PFSK-1 (cell line): ENCODE results near the gene FCSK.

ENCODE experiments used
- FOXP2 ChIP-seq: optimal IDR thresholded peaks from 2 replicates; pipeline ENCODE3; 2011; ENCODE audit warnings: borderline replicate concordance, control low read depth, inconsistent platforms; ENCODE audit not compliant: insufficient read depth; ENCODE audit errors: extremely low read length, extremely low read depth
- POLR2AphosphoS5 ChIP-seq: IDR thresholded peaks from 2 replicates; pipeline ENCODE4 v1.6.1; 2012; ENCODE audit warnings: low read depth, mild to moderate bottlenecking, control low read depth, low read length, moderate library complexity
- SIN3A ChIP-seq: IDR thresholded peaks from 2 replicates; pipeline ENCODE4 v1.6.1; 2012; ENCODE audit warnings: mild to moderate bottlenecking, low read length, moderate library complexity, borderline replicate concordance; ENCODE audit not compliant: insufficient read depth
- TAF1 ChIP-seq: IDR thresholded peaks from 2 replicates; pipeline ENCODE4 v1.6.1; 2012; ENCODE audit warnings: low read length, control low read depth, borderline replicate concordance; ENCODE audit not compliant: insufficient read depth
- TF ChIP-seq, protein P1 (sequence below), 2 experiments: IDR thresholded peaks; 2 replicates each; pipeline versions ENCODE4 v1.6.1 to v1.8.0; 2011 to 2012; ENCODE audit warnings: low read depth in 2 of 2, low read length in 2 of 2, control low read depth in 1 of 2, inconsistent platforms in 1 of 2, mild to moderate bottlenecking in 1 of 2, moderate library complexity in 1 of 2; ENCODE audit not compliant: insufficient read depth in 1 of 2

Gene FCSK

DNA sequence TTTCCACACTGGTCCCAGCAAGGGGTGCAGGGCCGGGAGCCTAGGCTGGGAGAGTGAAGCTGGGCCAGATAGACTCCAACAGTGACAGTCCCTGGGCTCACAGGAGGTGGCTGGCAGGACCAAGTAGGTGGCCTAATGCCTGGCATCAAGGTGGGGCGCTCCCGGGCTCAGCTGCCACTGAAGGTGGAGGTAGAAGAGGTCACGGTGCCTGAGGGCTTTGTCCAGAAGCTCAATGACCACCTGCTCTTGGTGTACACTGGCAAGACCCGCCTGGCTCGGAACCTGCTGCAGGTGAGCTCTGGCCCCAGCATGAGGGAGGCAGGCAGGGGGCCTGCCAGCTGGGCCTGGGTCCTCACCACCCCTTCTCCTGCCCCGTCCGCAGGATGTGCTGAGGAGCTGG, 23.8 kb downstream of the FCSK start:
- no peak for TF ChIP-seq FOXP2
- TF ChIP-seq, protein P1, sequence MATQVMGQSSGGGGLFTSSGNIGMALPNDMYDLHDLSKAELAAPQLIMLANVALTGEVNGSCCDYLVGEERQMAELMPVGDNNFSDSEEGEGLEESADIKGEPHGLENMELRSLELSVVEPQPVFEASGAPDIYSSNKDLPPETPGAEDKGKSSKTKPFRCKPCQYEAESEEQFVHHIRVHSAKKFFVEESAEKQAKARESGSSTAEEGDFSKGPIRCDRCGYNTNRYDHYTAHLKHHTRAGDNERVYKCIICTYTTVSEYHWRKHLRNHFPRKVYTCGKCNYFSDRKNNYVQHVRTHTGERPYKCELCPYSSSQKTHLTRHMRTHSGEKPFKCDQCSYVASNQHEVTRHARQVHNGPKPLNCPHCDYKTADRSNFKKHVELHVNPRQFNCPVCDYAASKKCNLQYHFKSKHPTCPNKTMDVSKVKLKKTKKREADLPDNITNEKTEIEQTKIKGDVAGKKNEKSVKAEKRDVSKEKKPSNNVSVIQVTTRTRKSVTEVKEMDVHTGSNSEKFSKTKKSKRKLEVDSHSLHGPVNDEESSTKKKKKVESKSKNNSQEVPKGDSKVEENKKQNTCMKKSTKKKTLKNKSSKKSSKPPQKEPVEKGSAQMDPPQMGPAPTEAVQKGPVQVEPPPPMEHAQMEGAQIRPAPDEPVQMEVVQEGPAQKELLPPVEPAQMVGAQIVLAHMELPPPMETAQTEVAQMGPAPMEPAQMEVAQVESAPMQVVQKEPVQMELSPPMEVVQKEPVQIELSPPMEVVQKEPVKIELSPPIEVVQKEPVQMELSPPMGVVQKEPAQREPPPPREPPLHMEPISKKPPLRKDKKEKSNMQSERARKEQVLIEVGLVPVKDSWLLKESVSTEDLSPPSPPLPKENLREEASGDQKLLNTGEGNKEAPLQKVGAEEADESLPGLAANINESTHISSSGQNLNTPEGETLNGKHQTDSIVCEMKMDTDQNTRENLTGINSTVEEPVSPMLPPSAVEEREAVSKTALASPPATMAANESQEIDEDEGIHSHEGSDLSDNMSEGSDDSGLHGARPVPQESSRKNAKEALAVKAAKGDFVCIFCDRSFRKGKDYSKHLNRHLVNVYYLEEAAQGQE (IDR thresholded peaks at IDR 0.05; ENCODE audit: insufficient read depth in 1 of 2, low read depth in 2 of 2, low read length in 2 of 2), result no peak
- TF ChIP-seq SIN3A, result no peak
- TF ChIP-seq POLR2AphosphoS5, result no peak

DNA sequence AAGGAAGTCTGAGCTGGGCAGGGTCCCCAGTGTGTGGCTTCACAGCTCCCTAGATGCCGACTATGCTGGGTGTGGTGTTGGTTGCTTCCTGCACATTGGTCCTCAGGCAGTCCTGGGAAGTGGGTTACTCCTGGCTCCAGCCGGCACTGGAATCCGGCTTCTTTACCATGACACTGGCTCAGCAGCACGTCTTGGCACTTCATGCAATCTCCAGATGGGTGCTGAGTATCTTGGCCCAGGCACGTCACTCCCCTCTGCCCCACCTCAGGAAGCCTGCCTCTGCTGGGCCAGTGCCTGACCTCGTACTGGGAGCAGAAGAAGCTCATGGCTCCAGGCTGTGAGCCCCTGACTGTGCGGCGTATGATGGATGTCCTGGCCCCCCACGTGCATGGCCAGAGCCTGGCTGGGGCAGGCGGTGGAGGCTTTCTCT, 24.5 kb downstream of the FCSK start:
- no peak for TF ChIP-seq POLR2AphosphoS5
- TF ChIP-seq TAF1, result no peak
- TF ChIP-seq, protein P1 (IDR thresholded peaks at IDR 0.05; ENCODE audit: insufficient read depth in 1 of 2, low read depth in 2 of 2, low read length in 2 of 2), result no peak
- TF ChIP-seq SIN3A, result no peak
- TF ChIP-seq FOXP2, result no peak

DNA sequence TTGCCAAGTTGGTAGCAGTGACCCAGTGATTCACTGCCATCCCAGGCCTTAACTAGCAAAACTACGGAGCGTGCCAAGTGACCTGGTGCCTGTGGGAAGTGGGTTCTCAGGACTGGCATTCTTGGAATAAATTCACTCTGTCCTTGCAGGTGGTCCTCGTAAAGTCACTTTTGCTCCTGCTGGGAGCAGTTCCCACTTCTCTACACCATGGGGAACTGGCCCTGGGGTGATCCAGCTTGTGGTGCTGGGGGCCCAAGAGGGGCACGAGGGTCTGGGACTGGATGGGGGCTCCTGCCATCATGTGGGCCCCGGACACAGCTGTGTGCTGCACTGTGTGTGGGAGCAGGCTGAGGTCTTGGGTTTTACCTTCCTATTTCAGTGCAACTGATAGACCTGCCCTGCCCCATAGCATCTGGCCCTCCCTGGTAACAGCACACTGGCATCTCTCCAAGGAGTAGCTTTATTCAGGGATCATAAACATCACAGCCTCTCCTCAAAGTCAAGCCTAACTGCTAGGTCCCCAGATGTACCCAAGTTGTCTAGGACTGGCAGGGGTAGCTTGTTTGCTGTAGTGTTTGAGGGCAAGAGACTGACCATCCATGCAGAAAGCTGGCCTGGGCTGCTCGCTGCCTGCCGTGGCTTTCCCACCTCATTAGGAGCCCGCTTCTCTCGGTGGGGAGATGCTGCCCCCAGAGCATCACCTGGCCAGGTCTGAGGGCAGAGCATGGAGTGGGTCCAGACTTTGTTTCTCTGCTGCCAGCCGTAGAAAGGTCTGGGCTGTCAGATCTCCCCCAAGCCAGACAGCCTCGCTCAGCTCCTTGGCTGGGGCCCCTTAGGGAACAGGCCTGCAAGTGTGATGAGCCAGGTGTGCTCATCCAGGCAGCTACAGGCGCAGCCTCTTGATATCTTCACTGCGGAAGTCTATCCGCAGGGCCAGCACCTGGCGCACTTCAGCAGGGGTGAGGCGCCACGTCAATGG, 26.0 kb downstream of the FCSK start:
- TF ChIP-seq SIN3A, result no peak

DNA sequence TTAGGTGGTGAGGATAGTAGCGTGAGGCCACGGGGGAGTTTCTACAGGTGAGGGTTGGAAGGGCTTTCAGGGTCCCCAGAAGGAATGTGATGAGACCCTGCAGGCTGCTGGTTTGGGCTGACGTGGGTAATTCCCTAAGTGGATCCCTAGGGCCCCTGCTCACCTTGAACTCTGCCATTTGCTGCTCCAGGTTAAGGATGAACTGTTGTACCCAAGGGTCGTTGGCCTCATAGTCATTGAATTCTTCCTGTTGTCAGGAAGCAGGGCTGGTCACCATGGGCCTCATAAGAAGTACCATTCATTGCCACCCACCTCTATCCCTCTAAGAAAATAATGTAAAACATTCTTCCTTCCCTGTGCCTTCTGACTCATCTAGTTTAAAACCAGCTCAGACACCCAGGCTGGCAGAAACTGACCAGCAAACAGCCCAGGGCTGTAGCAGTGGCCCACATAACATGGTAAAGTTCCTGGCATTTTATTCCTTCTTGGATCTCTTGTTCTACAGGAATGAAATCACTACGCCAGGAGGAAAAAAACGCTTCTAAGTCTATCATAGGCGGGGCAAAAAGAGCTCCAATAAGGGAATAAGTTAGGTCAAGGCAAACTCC, 27.6 kb downstream of the FCSK start:
- TF ChIP-seq TAF1, result no peak
- no peak for TF ChIP-seq FOXP2
- TF ChIP-seq, protein P1 (IDR thresholded peaks at IDR 0.05; ENCODE audit: insufficient read depth in 1 of 2, low read depth in 2 of 2, low read length in 2 of 2), result no peak
- TF ChIP-seq POLR2AphosphoS5, result no peak
- TF ChIP-seq SIN3A, result no peak

DNA sequence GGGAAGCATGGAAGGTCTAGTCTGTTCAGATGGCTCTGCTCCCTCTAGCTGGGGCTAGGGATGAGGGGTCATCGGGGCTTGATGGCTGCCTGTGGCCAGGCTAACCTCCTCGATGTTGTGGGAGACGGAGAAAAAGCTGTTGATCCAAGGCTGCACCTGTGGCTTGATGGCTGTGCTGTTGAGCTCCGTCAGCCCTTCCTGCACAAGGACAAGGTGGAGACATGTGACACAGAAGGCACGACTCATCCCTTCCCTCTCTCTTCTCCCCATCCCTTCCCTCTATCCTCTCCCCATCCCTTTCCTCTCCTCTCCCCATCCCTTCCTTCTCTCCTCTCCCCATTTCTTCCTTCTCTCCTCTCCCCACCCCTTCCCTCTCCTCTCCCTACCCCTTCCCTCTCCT, 28.2 kb downstream of the FCSK start:
- TF ChIP-seq POLR2AphosphoS5 (no peak), TAF1 (no peak), FOXP2 (no peak), SIN3A (no peak)
- TF ChIP-seq, protein P1 (IDR thresholded peaks at IDR 0.05; ENCODE audit: insufficient read depth in 1 of 2, low read depth in 2 of 2, low read length in 2 of 2), result no peak
